ENCODE data around the gene SYNPO2L. TPM values are rescaled to one million over a fixed set of nuclear protein-coding genes. Genes with fewer than 3 reads are reported as not detected.

SYNPO2L gene
- total and polyA plus RNA-seq, 4 donors = 0.13 to 0.63 (median 0.18) TPM; not detected in 1

- no peaks in the 10 kb centered on the region for H3K4me1 ChIP-seq (ENCODE audit: control insufficient read depth in 1 of 2, insufficient read depth in 2 of 2, low read length in 2 of 2)
- DNase-seq (no peak), ATAC-seq (ENCODE audit: low FRiP score) (no peak)
- 73 to 77% methylated on average over 3 of the region's 3 CpGs for WGBS, 2 donors
- no peaks in the 10 kb centered on the region for H3K9me3 ChIP-seq (ENCODE audit: control insufficient read depth, low read length)
- no peaks in the 10 kb centered on the region for H3K36me3 ChIP-seq (ENCODE audit: control insufficient read depth in 1 of 2, insufficient read depth in 2 of 2, low read length in 1 of 2)
- no peak overlapping the region for H3K27ac ChIP-seq (ENCODE audit: low read depth in 1 of 2, low read length in 2 of 2)
- intact Hi-C loops (cut with DNase I) = no loop called here
- no peak overlapping the region for H3K4me3 ChIP-seq (ENCODE audit: low read length in 2 of 2)
- no peaks in the 10 kb centered on the region for H3K27me3 ChIP-seq (ENCODE audit: control insufficient read depth in 1 of 2, insufficient read depth in 2 of 2, low read length in 1 of 2)
Observed at GRCh38 chr10:73645251-73645650, 10.6 kb downstream of the SYNPO2L start.

- no peaks in the 10 kb centered on the region for H3K27me3 ChIP-seq (ENCODE audit: control insufficient read depth in 1 of 2, insufficient read depth in 2 of 2, low read length in 1 of 2)
- no peaks in the 10 kb centered on the region for H3K4me1 ChIP-seq (ENCODE audit: control insufficient read depth in 1 of 2, insufficient read depth in 2 of 2, low read length in 2 of 2)
- DNase-seq = no peak
- no peak for ATAC-seq (ENCODE audit: low FRiP score)
- 59 to 71% methylated on average over 1 of the region's 1 CpG for whole genome bisulfite sequencing, 2 donors
- intact Hi-C loops (cut with DNase I) = loop anchor here (1.0 to 5.0 kb wide), 2 partner anchors 67 to 115 kb away; no protein-coding TSS in a partner anchor
- H3K27ac ChIP-seq (ENCODE audit: low read depth in 1 of 2, low read length in 2 of 2) = no peak overlapping the region
- H3K4me3 ChIP-seq (ENCODE audit: low read length in 2 of 2) = no peak overlapping the region
- no peaks in the 10 kb centered on the region for H3K9me3 ChIP-seq (ENCODE audit: control insufficient read depth, low read length)
- no peaks in the 10 kb centered on the region for H3K36me3 ChIP-seq (ENCODE audit: control insufficient read depth in 1 of 2, insufficient read depth in 2 of 2, low read length in 1 of 2)
Observed at GRCh38 chr10:73644767-73645166, 11.1 kb downstream of the SYNPO2L start.

- H3K4me3 ChIP-seq (ENCODE audit: low read length in 2 of 2) = no peak overlapping the region
Observed at GRCh38 chr10:73644015-73644743, 11.7 kb downstream of the SYNPO2L start.

GRCh38 chr10:73643362-73643761 is 12.5 kb downstream of the SYNPO2L start:
- no peak overlapping the region for H3K27ac ChIP-seq (ENCODE audit: low read depth in 1 of 2, low read length in 2 of 2)
- no peak for DNase-seq
- no peaks in the 10 kb centered on the region for H3K4me1 ChIP-seq (ENCODE audit: control insufficient read depth in 1 of 2, insufficient read depth in 2 of 2, low read length in 2 of 2)
- ATAC-seq (ENCODE audit: low FRiP score) = no peak
- intact Hi-C loops (cut with DNase I) = loop anchor here (5.0 kb wide), 1 partner anchor 66 kb away; no protein-coding TSS in a partner anchor
- no peaks in the 10 kb centered on the region for H3K9me3 ChIP-seq (ENCODE audit: control insufficient read depth, low read length)
- H3K36me3 ChIP-seq (ENCODE audit: control insufficient read depth in 1 of 2, insufficient read depth in 2 of 2, low read length in 1 of 2) = no peaks in the 10 kb centered on the region
- H3K27me3 ChIP-seq (ENCODE audit: control insufficient read depth in 1 of 2, insufficient read depth in 2 of 2, low read length in 1 of 2) = no peaks in the 10 kb centered on the region
- whole genome bisulfite sequencing, 2 donors = 85 to 95% methylated on average over 2 of the region's 2 CpGs
- H3K4me3 ChIP-seq (ENCODE audit: low read length in 2 of 2) = no peak overlapping the region

More at GRCh38 chr10:73644015-73644743, 11.7 kb downstream of the SYNPO2L start:
- H3K36me3 ChIP-seq (ENCODE audit: control insufficient read depth in 1 of 2, insufficient read depth in 2 of 2, low read length in 1 of 2) = no peaks in the 10 kb centered on the region
- H3K9me3 ChIP-seq (ENCODE audit: control insufficient read depth, low read length) = no peaks in the 10 kb centered on the region
- DNase-seq = peak in 1 of 2 donors; percentile 58
- ATAC-seq (ENCODE audit: low FRiP score) = peak; percentile 78
- H3K4me1 ChIP-seq (ENCODE audit: control insufficient read depth in 1 of 2, insufficient read depth in 2 of 2, low read length in 2 of 2) = no peaks in the 10 kb centered on the region
- H3K27me3 ChIP-seq (ENCODE audit: control insufficient read depth in 1 of 2, insufficient read depth in 2 of 2, low read length in 1 of 2) = no peaks in the 10 kb centered on the region
- intact Hi-C loops (cut with DNase I) = loop anchor here (1.0 to 5.0 kb wide), 2 partner anchors 67 to 115 kb away; no protein-coding TSS in a partner anchor
- H3K27ac ChIP-seq (ENCODE audit: low read depth in 1 of 2, low read length in 2 of 2) = no peak overlapping the region
- WGBS, 2 donors = 10 to 11% methylated on average over 5 of the region's 5 CpGs

GRCh38 chr10:73641328-73642060 is 14.3 kb downstream of the SYNPO2L start, which contains the start of gene MYOZ1:
Gene MYOZ1 (minus strand): TSS chr10:73641474. CDS start chr10:73640017, 1,457 bp downstream.
- intact Hi-C loops (cut with DNase I) = loop anchor here (5.0 kb wide), 1 partner anchor 64 kb away; no protein-coding TSS in a partner anchor
- H3K4me3 ChIP-seq (ENCODE audit: low read length in 2 of 2) = no peak within 1 kb of the TSS
- H3K9me3 ChIP-seq (ENCODE audit: control insufficient read depth, low read length) = no peaks in the 10 kb centered on the region
- ATAC-seq (ENCODE audit: low FRiP score) = peak; percentile 60
- no peaks in the 10 kb centered on the region for H3K27me3 ChIP-seq (ENCODE audit: control insufficient read depth in 1 of 2, insufficient read depth in 2 of 2, low read length in 1 of 2)
- 19 to 24% methylated on average over 9 of the region's 9 CpGs for WGBS, 2 donors
- no peaks in the 10 kb centered on the region for H3K36me3 ChIP-seq (ENCODE audit: control insufficient read depth in 1 of 2, insufficient read depth in 2 of 2, low read length in 1 of 2)
- peak within 1 kb of the TSS; percentile 20 to 87 for H3K27ac ChIP-seq (ENCODE audit: low read depth in 1 of 2, low read length in 2 of 2)
- DNase-seq = peak in 1 of 2 donors; percentile 46
- H3K4me1 ChIP-seq (ENCODE audit: control insufficient read depth in 1 of 2, insufficient read depth in 2 of 2, low read length in 2 of 2) = no peaks in the 10 kb centered on the region

GRCh38 chr10:73639286-73639685 is 16.5 kb downstream of the SYNPO2L start:
- no peaks in the 10 kb centered on the region for H3K27me3 ChIP-seq (ENCODE audit: control insufficient read depth in 1 of 2, insufficient read depth in 2 of 2, low read length in 1 of 2)
- ATAC-seq (ENCODE audit: low FRiP score) (no peak), DNase-seq (no peak)
- H3K4me3 ChIP-seq (ENCODE audit: low read length in 2 of 2) = no peak overlapping the region
- H3K9me3 ChIP-seq (ENCODE audit: control insufficient read depth, low read length) = no peaks in the 10 kb centered on the region
- intact Hi-C loops (cut with DNase I) = no loop called here
- no peaks in the 10 kb centered on the region for H3K36me3 ChIP-seq (ENCODE audit: control insufficient read depth in 1 of 2, insufficient read depth in 2 of 2, low read length in 1 of 2)
- no peaks in the 10 kb centered on the region for H3K4me1 ChIP-seq (ENCODE audit: control insufficient read depth in 1 of 2, insufficient read depth in 2 of 2, low read length in 2 of 2)
- WGBS, 2 donors = 93% methylated on average over 3 of the region's 3 CpGs
- no peak overlapping the region for H3K27ac ChIP-seq (ENCODE audit: low read depth in 1 of 2, low read length in 2 of 2)

GRCh38 chr10:73635781-73636180 is 20.0 kb downstream of the SYNPO2L start:
- 55 to 67% methylated on average over 1 of the region's 1 CpG for WGBS, 2 donors
- Histone ChIP-seq H3K4me1 (ENCODE audit: control insufficient read depth in 1 of 2, insufficient read depth in 2 of 2, low read length in 2 of 2) (no peaks in the 10 kb centered on the region), H3K27me3 (ENCODE audit: control insufficient read depth in 1 of 2, insufficient read depth in 2 of 2, low read length in 1 of 2) (no peaks in the 10 kb centered on the region), H3K4me3 (ENCODE audit: low read length in 2 of 2) (no peak overlapping the region), H3K27ac (ENCODE audit: low read depth in 1 of 2, low read length in 2 of 2) (no peak overlapping the region), H3K9me3 (ENCODE audit: control insufficient read depth, low read length) (no peaks in the 10 kb centered on the region), H3K36me3 (ENCODE audit: control insufficient read depth in 1 of 2, insufficient read depth in 2 of 2, low read length in 1 of 2) (no peaks in the 10 kb centered on the region)
- ATAC-seq (ENCODE audit: low FRiP score) (no peak), DNase-seq (no peak)
- intact Hi-C loops (cut with DNase I) = no loop called here

GRCh38 chr10:73634421-73634820 is 21.4 kb downstream of the SYNPO2L start:
- no peak overlapping the region for H3K4me3 ChIP-seq (ENCODE audit: low read length in 2 of 2)
- H3K36me3 ChIP-seq (ENCODE audit: control insufficient read depth in 1 of 2, insufficient read depth in 2 of 2, low read length in 1 of 2) = no peaks in the 10 kb centered on the region
- intact Hi-C loops (cut with DNase I) = no loop called here
- no peaks in the 10 kb centered on the region for H3K9me3 ChIP-seq (ENCODE audit: control insufficient read depth, low read length)
- no peak for ATAC-seq (ENCODE audit: low FRiP score)
- no peaks in the 10 kb centered on the region for H3K27me3 ChIP-seq (ENCODE audit: control insufficient read depth in 1 of 2, insufficient read depth in 2 of 2, low read length in 1 of 2)
- peak in 1 of 2 donors; percentile 55 for DNase-seq
- WGBS, 2 donors = 74 to 76% methylated on average over 5 of the region's 5 CpGs
- no peaks in the 10 kb centered on the region for H3K4me1 ChIP-seq (ENCODE audit: control insufficient read depth in 1 of 2, insufficient read depth in 2 of 2, low read length in 2 of 2)
- no peak overlapping the region for H3K27ac ChIP-seq (ENCODE audit: low read depth in 1 of 2, low read length in 2 of 2)

Measured in aorta (tissue), 5 donors.